Activated CD4-positive, alpha-beta T cell treated with anti-CD3 and anti-CD28 coated beads for 1 hour (primary cell): ENCODE measurements around the gene ZNF664.
"Not testable (repeated sequence)": the region's sequence is repeated elsewhere in the genome, so short reads cannot be mapped to it uniquely, and the experiment has no call there.

ENCODE experiments used
- DNase-seq: peaks from one replicate; pipeline ENCODE4 v3.0.0-alpha.2; 2020

ZNF664 gene

GRCh38 chr12:123942238-123942653 is 30.8 kb upstream of the ZNF664 start:
- DNase-seq = no peak

- no peak for DNase-seq
Observed at GRCh38 chr12:123942911-123943648, 29.9 kb upstream of the ZNF664 start.

GRCh38 chr12:123943816-123944215 is 29.2 kb upstream of the ZNF664 start:
- DNase-seq = no peak

GRCh38 chr12:123944696-123945095 is 28.3 kb upstream of the ZNF664 start:
- DNase-seq = no peak

GRCh38 chr12:123945287-123946151 is 27.5 kb upstream of the ZNF664 start:
- no peak for DNase-seq

GRCh38 chr12:123946152-123946515 is 26.9 kb upstream of the ZNF664 start:
- no peak for DNase-seq

GRCh38 chr12:123946516-123947505 is 26.2 kb upstream of the ZNF664 start:
- not testable (repeated sequence) for DNase-seq

- DNase-seq = not testable (repeated sequence)
Observed at GRCh38 chr12:123947531-123947930, 25.5 kb upstream of the ZNF664 start.

GRCh38 chr12:123948401-123948795 is 24.6 kb upstream of the ZNF664 start:
- DNase-seq = no peak

GRCh38 chr12:123948796-123949769 is 23.9 kb upstream of the ZNF664 start:
- DNase-seq = no peak

GRCh38 chr12:123949770-123950165 is 23.2 kb upstream of the ZNF664 start:
- no peak for DNase-seq

GRCh38 chr12:123950476-123951349 is 22.3 kb upstream of the ZNF664 start:
- DNase-seq = no peak

GRCh38 chr12:123951467-123951866 is 21.5 kb upstream of the ZNF664 start:
- DNase-seq = no peak

- no peak for DNase-seq
Observed at GRCh38 chr12:123952037-123952436, 21.0 kb upstream of the ZNF664 start.

GRCh38 chr12:123954647-123955350 is 18.2 kb upstream of the ZNF664 start:
- DNase-seq = no peak

GRCh38 chr12:123956249-123956648 is 16.8 kb upstream of the ZNF664 start:
- no peak for DNase-seq

- no peak for DNase-seq
Observed at GRCh38 chr12:123957196-123957595, 15.8 kb upstream of the ZNF664 start.

GRCh38 chr12:123958462-123958861 is 14.6 kb upstream of the ZNF664 start:
- DNase-seq = no peak

GRCh38 chr12:123958876-123959275 is 14.1 kb upstream of the ZNF664 start:
- no peak for DNase-seq
